GM12878 (cell line): ENCODE results near the gene LTB4R. TPM values are rescaled to one million over a fixed set of nuclear protein-coding genes. Genes with fewer than 3 reads are reported as not detected.
A peak's percentile ranks its signal among the peaks of the same experiment; 100 is the strongest.

ENCODE experiments used
- ATAC-seq: fragments of 200-7000 bp; cut with Tn5 transposase; 3 replicates; pipeline ENCODE4 v1.9.1; 2020; ENCODE audit warnings: mild to moderate bottlenecking, moderate library complexity
- BruUV-seq: library from RNA; stranded (reverse); fragments of 400-500 nt; replicated peaks from 2 replicates; lab custom pipeline; 2021; lab: Mats Ljungman, UMichigan
- CTCF ChIA-PET: fragments of 300-600 bp; sonication (Branson Sonifier 250); formaldehyde crosslinking; extraction: SDS; loops from one replicate; lab custom pipeline; 2021; ENCODE audit warnings: inconsistent platforms; lab: Yijun Ruan, JAX
- POLR2A ChIA-PET: fragments of 350-600 bp; formaldehyde crosslinking; extraction: SDS; loops from one replicate; lab custom pipeline; 2021; ENCODE audit warnings: inconsistent platforms; lab: Charles Lee
- RAD21 ChIA-PET: fragments of 300-600 bp; sonication (Branson Sonifier 250); formaldehyde crosslinking; loops from one replicate; lab custom pipeline; 2023; ENCODE audit warnings: antibody characterized with exemption; ENCODE audit not compliant: unreplicated experiment; lab: Charles Lee
- SMC1A ChIA-PET: fragments of 300-600 bp; sonication (Branson Sonifier 250); formaldehyde crosslinking; loops from one replicate; lab custom pipeline; 2023; ENCODE audit not compliant: unreplicated experiment, uncharacterized antibody; lab: Charles Lee
- DNase-seq: peaks from one replicate; pipeline ENCODE4 v3.0.0-alpha.2; 2011; ENCODE audit warnings: low read depth, low spot score
- FAIRE-seq: peaks from 3 replicates; lab custom pipeline; 2011; peaks lifted over from hg19 to GRCh38; lab: Jason Lieb, UNC
- H2AFZ ChIP-seq: 2 replicates; pipeline ENCODE4 v1.6.0; 2011; ENCODE audit warnings: low read depth, low read length, control low read depth; ENCODE audit not compliant: control insufficient read depth
- H3K27ac ChIP-seq: 2 replicates; pipeline ENCODE4 v1.5.1; 2011; ENCODE audit warnings: control low read depth; ENCODE audit not compliant: control insufficient read depth, insufficient read depth
- H3K27me3 ChIP-seq, 2 experiments: replicated peaks in 1 of 2; 2 replicates each; pipeline versions ENCODE4 v1.6.0 to v1.6.1; 2011; ENCODE audit warnings: low read length in 1 of 2; ENCODE audit not compliant: control insufficient read depth in 2 of 2, insufficient read depth in 2 of 2
- H3K36me3 ChIP-seq, 2 experiments: 2 replicates each; pipeline ENCODE4 v1.5.1; 2011; ENCODE audit warnings: low read length in 1 of 2; ENCODE audit not compliant: control insufficient read depth in 2 of 2, insufficient read depth in 2 of 2
- H3K4me1 ChIP-seq: 2 replicates; pipeline ENCODE4 v1.6.1; 2011; ENCODE audit warnings: mild to moderate bottlenecking, low read length, moderate library complexity, mixed read lengths; ENCODE audit not compliant: control insufficient read depth, insufficient read depth
- H3K4me2 ChIP-seq: 2 replicates; pipeline ENCODE4 v1.6.0; 2011; ENCODE audit warnings: control low read depth; ENCODE audit not compliant: control insufficient read depth, insufficient read depth
- H3K4me3 ChIP-seq: fragments of 200-600 bp; sonication (generic); 2 replicates; pipeline ENCODE4 v1.5.1; 2016
- H3K79me2 ChIP-seq: 2 replicates; pipeline ENCODE4 v1.6.0; 2011; ENCODE audit warnings: low read length; ENCODE audit not compliant: control insufficient read depth, insufficient read depth
- H3K9ac ChIP-seq: 2 replicates; pipeline ENCODE4 v1.8.0; 2011; ENCODE audit warnings: low read length, control low read depth, mixed read lengths; ENCODE audit not compliant: control insufficient read depth, insufficient read depth
- H3K9me3 ChIP-seq: replicated peaks from 3 replicates; pipeline ENCODE4 v1.5.1; 2011; ENCODE audit warnings: mild to moderate bottlenecking, low read length; ENCODE audit not compliant: control insufficient read depth, insufficient read depth
- H4K20me1 ChIP-seq: 2 replicates; pipeline ENCODE4 v1.6.0; 2011; ENCODE audit not compliant: control insufficient read depth, insufficient read depth
- ATF3 ChIP-seq: IDR thresholded peaks from 2 replicates; pipeline ENCODE4 v1.6.1; 2011; ENCODE audit warnings: low read depth, mild to moderate bottlenecking, low read length, moderate library complexity, borderline replicate concordance; ENCODE audit errors: extremely low read depth
- ATF7 ChIP-seq: fragments of 450-650 bp; IDR thresholded peaks from 2 replicates; pipeline ENCODE4 v1.6.1; 2016; ENCODE audit warnings: low read depth, mild to moderate bottlenecking
- IKZF1 ChIP-seq: fragments of 450-650 bp; conservative IDR thresholded peaks from 2 replicates; pipeline ENCODE4 v1.6.1; 2017; ENCODE audit warnings: antibody characterized with exemption, mild to moderate bottlenecking
- JUND ChIP-seq: IDR thresholded peaks from 2 replicates; pipeline ENCODE4 v1.6.1; 2012; ENCODE audit warnings: low read depth, mild to moderate bottlenecking, low read length, improper control_type of control experiment, moderate library complexity
- KLF5 ChIP-seq: fragments of 450-650 bp; IDR thresholded peaks from 2 replicates; pipeline ENCODE4 v1.6.1; 2014; ENCODE audit warnings: mild to moderate bottlenecking; ENCODE audit not compliant: partially characterized antibody
- NBN ChIP-seq: fragments of 450-650 bp; IDR thresholded peaks from 2 replicates; pipeline ENCODE4 v1.6.1; 2016
- PBX3 ChIP-seq: IDR thresholded peaks from 2 replicates; pipeline ENCODE4 v1.6.1; 2011; ENCODE audit warnings: mild to moderate bottlenecking, low read depth, low read length, moderate library complexity; ENCODE audit not compliant: insufficient replicate concordance
- RELB ChIP-seq: fragments of 450-650 bp; IDR thresholded peaks from 2 replicates; pipeline ENCODE4 v1.6.1; 2017; ENCODE audit warnings: low read depth, mild to moderate bottlenecking, moderate library complexity
- SMARCA5 ChIP-seq: fragments of 450-650 bp; IDR thresholded peaks from 2 replicates; pipeline ENCODE4 v1.6.1; 2017; ENCODE audit warnings: mild to moderate bottlenecking
- TAF1 ChIP-seq: IDR thresholded peaks from 2 replicates; pipeline ENCODE4 v1.6.1; 2011; ENCODE audit warnings: mild to moderate bottlenecking, low read depth, low read length, borderline replicate concordance
- TBL1XR1 ChIP-seq: IDR thresholded peaks from 2 replicates; pipeline ENCODE4 v1.6.1; 2012; ENCODE audit warnings: low read depth, low read length, improper control_type of control experiment
- TCF12 ChIP-seq: IDR thresholded peaks from 2 replicates; pipeline ENCODE4 v1.6.1; 2011; ENCODE audit warnings: low read depth, mild to moderate bottlenecking, low read length
- WGBS: methylation state at CpG from one replicate; pipeline ENCODE4 v1.1.6; 2016; ENCODE audit warnings: low lambda C conversion rate; ENCODE audit not compliant: insufficient replicate concordance, insufficient coverage; ENCODE audit errors: missing lambda C conversion rate; 5-methylcytosine and 5-hydroxymethylcytosine counted together
- in situ Hi-C: fragments of 300-500 bp; cut with MboI; formaldehyde crosslinking; loops from 9 replicates; pipeline ENCODE4 v1.14.3; 2018; ENCODE audit warnings: mixed read lengths
- intact Hi-C: fragments of 100-400 bp; cut with micrococcal nuclease; formaldehyde crosslinking; loops from one replicate; pipeline ENCODE4 v1.14.2; 2022; ENCODE audit not compliant: unreplicated experiment
- polyA plus RNA-seq, 11 experiments: library from polyadenylated mRNA; depleted of rRNA in 4 of 11; unstranded in 6 of 11; stranded (reverse) in 5 of 11; fragments of >200 nt; fragmentation: Nextera tagmentation in 4 of 11; fragmentation: Illumina TruSeq in 1 of 11; extraction: Ambion mirVana in 4 of 11; extraction: Trizol in 1 of 11; gene quantifications; 1 replicate in 1 of 11; 2 replicates in 10 of 11; pipeline versions ENCODE4 v1.2.1 to v1.2.3, GENCODE V29; 2011 to 2016; ENCODE audit warnings: inconsistent platforms in 2 of 11, missing spikeins in 2 of 11, low read depth in 1 of 11
- total RNA-seq, 4 experiments: library from RNA; depleted of rRNA in 3 of 4; stranded (reverse); fragments of >200 nt in 3 of 4; fragmentation: Illumina TruSeq in 1 of 4; extraction: Trizol in 1 of 4; gene quantifications; 2 replicates each; pipeline versions ENCODE4 v1.2.1 to v1.2.3, GENCODE V29; 2013 to 2021

Gene LTB4R
- total and polyA plus RNA-seq, 10 of the 15 experiments (the other 5 are each of a cell fraction or from before 2014, with no cell fraction given): 1.2 to 14.0 (median 4.0) TPM

GRCh38 chr14:24308342-24309124, 2.8 kb upstream of the LTB4R start:
- no peak overlapping the region for H3K27ac ChIP-seq
- BruUV-seq: no TSS peak
- H3K27me3 ChIP-seq: no peaks in the 10 kb centered on the region
- DNase-seq (no peak), FAIRE-seq (no peak), ATAC-seq (no peak)
- H3K79me2 ChIP-seq: no peaks in the 10 kb centered on the region
- no peak overlapping the region for H3K4me2 ChIP-seq
- no peak for TF ChIP-seq SMARCA5
- TF ChIP-seq PBX3: no peak
- 0 out of 2 replicates have a peak, but pooled peaks have one; percentile 6 for TF ChIP-seq IKZF1
- TF ChIP-seq JUND: no peak
- no peak for TF ChIP-seq ATF7
- TF ChIP-seq TBL1XR1: no peak
- TF ChIP-seq RELB: 0 out of 2 replicates have a peak, but pooled peaks have one; percentile 3
- no peak for TF ChIP-seq KLF5
- TF ChIP-seq TCF12: no peak
- TF ChIP-seq ATF3: no peak
- peak; percentile 8; the same call in 1 of the 2 replicates for TF ChIP-seq NBN
- no peak for TF ChIP-seq TAF1
- ChIA-PET POLR2A (interaction anchor here (0.6 to 3.3 kb wide), 10 partner anchors 9 to 194 kb away, joined by 3 to 26 read pairs (median 4); partner anchors contain the start of genes CHMP4A, DCAF11, DHRS1 and NOP9), CTCF (interaction anchor here (0.6 to 7.9 kb wide), 57 partner anchors 10 to 1302 kb away, joined by 3 to 149 read pairs (median 4); partner anchors contain the start of genes ADCY4, CHMP4A, DHRS1 and IPO4), RAD21 (interaction anchor here (0.7 to 4.0 kb wide), 27 partner anchors 9 to 719 kb away, joined by 3 to 52 read pairs (median 5); partner anchors contain the start of genes CHMP4A, DHRS1, IPO4 and IRF9), SMC1A (interaction anchor here (0.5 to 4.9 kb wide), 17 partner anchors 11 to 608 kb away, joined by 3 to 36 read pairs (median 5); partner anchors contain the start of genes IPO4, MDP1 and TINF2)
- in situ Hi-C loops (no loop called here), intact Hi-C loops (no loop called here)
- no peaks in the 10 kb centered on the region for H4K20me1 ChIP-seq
- no peak overlapping the region for H2AFZ ChIP-seq
- no peak overlapping the region for H3K4me3 ChIP-seq
- H3K9me3 ChIP-seq: no peaks in the 10 kb centered on the region
- H3K36me3 ChIP-seq: peaks cover 11 to 21% of the 10 kb centered on the region in 2 experiments; a peak in 3 of 4 replicates
- no peak overlapping the region for H3K9ac ChIP-seq
- H3K4me1 ChIP-seq: peaks cover 33% of the 10 kb centered on the region
- whole genome bisulfite sequencing: 69% methylated on average over 7 of the region's 7 CpGs
